Lung microvascular endothelial cell (primary cell): ENCODE measurements around the gene CAMSAP2. TPM values are rescaled to one million over a fixed set of nuclear protein-coding genes. Genes with fewer than 3 reads are reported as not detected.
A peak's percentile ranks its signal among the peaks of the same experiment; 100 is the strongest.

ENCODE experiments used
- DNase-seq, 2 donors: peaks; one replicate each; pipeline versions ENCODE4 v3.0.0 to v3.0.0-alpha.2; 2010; ENCODE audit warnings: low read depth in 2 of 2
- total RNA-seq: library from RNA; depleted of rRNA; stranded (reverse); fragments of >200 nt; gene quantifications from 2 replicates; pipeline ENCODE4 v1.2.1, GENCODE V29; 2014

CAMSAP2 gene
- total RNA-seq, 1 donor from 2014 or later = 26.0 TPM

DNA sequence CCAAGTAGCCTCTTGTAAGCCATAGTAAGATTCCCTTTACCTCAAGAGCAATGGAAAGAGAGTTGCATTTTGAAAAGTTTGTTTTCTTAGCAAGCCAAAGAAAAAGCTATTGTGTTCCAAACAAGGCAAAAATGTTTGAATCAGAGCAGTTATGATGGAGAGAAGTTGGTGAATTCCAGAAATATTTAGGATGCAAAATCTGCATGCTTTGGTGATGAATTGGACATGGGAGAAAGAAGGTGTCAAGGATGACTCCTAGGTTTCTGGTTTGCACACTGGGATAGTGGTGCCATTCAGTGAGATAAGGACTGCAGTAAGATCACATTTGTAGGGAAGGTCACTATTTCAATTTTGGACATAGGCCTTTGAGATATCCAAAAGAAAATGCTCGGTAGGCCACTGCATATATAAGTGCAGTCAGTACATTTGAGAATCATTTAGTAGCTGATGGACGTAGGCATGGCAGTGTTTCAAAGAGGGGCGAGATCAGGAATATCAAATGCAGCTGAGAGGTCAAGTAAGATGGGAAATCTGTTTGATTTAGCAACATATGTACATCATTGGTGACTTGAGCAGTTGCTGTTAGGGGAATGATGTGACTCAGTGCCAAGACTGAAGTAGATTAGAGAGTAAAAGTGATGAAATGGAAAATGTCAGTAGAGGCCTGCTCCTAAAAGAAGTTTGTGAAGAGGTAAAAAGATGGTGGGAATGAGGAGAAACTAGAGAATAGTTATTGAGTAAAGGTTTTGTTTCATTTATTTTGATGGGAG lies 100.2 kb downstream of the CAMSAP2 start:
- no peak for DNase-seq

- no peak for DNase-seq
Measured at GRCh38 chr1:200845360-200845759, 106.7 kb downstream of the CAMSAP2 start.

GRCh38 chr1:200846398-200846797 lies 107.7 kb downstream of the CAMSAP2 start:
- DNase-seq = no peak

- DNase-seq = no peak
Measured at GRCh38 chr1:200849430-200849829, 110.7 kb downstream of the CAMSAP2 start.

GRCh38 chr1:200850554-200850953 lies 111.9 kb downstream of the CAMSAP2 start:
- DNase-seq = no peak

DNA sequence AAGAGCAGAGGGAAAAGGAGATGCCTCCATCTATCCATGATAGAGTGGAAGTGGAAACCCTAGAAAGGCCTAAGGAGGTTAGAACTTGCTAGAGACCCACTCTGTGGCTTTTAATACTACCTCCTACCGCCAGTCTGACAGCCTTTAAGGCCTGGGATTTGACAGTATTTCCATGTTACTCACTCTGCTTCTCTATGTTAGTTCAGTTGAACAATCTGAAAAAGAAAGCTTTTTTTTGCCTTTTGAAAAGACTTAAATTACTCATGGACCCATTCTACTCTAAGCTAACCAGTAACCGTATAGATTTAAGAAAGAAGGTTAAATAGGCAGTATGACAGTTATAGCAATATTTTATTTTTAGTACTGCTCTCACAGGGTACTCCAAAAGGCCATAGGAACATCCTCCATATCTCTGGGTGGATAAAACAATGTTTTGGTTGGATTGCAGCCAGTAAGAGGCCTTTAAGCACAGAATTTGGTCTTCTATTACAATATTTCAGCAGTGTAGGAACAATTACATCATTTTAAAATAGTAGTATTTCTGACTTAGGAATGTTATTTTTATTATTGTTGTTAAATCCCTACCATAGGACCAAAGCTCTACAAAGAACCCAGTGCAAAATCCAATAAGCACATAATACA lies 118.1 kb downstream of the CAMSAP2 start:
- peak in 1 of 2 donors; percentile 77 for DNase-seq

DNA sequence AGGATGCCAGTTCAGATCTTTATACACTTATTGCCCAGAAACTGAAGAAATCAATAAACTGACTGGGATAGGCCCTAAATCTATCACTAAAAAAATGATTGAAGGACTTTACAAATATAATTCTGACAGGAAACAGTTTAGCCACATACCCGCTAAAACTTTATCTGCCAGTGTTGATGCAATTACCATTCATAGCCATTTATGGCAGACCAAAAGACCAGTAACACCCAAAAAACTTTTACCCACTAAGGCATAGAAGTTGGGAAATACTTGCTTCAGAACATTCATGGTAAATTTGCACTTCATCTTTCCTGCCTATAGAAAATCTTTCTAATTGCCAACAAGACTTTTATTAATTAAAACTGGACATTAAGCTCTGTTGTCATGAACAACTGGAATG lies 119.1 kb downstream of the CAMSAP2 start:
- no peak for DNase-seq

DNA sequence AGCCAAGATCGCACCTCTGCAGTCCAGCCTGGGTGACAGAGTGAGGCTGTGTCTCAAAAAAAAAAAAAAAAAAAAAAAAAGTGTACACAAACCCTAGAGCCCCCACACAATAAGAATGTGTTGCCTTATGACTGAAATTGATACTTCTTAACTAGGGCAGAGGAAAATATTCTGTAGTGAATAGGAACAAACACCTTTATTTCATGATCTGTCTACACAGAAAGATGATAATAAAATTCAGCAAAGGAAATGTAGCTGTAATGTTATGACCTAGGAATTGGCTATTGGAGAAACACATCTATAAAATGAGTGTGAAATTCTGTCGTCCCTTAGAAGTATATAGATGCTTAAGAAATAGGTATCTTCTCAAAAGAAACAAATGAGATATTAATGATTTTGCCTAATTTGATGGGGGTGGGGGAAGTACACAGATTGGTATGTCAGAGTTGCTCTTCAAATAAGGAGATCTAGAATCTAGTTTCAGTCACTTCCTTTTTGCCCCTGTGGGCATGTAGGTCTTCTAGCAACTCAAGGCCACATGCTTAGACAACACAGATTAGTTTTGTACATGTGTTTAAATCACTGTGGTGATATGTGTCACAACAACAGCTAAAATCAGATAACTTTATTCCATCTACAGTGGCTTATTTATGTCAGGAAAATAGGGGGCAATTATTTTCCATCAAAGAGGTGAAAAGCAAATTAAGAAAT lies 123.4 kb downstream of the CAMSAP2 start:
- no peak for DNase-seq

- DNase-seq = no peak
Measured at GRCh38 chr1:200862713-200863415, 124.2 kb downstream of the CAMSAP2 start.

DNA sequence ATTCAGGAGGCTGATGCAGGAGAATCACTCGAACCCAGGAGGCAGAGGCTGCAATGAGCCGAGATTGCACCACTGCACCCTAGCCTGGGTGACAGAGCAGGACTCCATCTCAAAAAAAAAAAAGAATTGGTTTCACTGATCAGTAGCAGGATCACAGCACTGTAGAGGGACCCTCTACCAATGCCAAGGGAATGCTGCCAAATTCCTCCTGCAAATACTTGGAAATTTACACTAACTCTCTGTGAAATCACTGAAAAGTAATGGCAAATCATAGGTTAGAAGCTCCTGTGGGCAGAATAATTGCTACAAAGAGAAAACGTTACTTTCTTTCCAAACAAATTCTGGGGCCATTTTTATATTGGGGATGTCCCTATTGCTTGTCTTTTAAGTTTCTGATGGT lies 127.4 kb downstream of the CAMSAP2 start:
- peak in 1 of 2 donors; percentile 21 for DNase-seq

GRCh38 chr1:200866521-200866920 lies 127.8 kb downstream of the CAMSAP2 start:
- DNase-seq = no peak

DNA sequence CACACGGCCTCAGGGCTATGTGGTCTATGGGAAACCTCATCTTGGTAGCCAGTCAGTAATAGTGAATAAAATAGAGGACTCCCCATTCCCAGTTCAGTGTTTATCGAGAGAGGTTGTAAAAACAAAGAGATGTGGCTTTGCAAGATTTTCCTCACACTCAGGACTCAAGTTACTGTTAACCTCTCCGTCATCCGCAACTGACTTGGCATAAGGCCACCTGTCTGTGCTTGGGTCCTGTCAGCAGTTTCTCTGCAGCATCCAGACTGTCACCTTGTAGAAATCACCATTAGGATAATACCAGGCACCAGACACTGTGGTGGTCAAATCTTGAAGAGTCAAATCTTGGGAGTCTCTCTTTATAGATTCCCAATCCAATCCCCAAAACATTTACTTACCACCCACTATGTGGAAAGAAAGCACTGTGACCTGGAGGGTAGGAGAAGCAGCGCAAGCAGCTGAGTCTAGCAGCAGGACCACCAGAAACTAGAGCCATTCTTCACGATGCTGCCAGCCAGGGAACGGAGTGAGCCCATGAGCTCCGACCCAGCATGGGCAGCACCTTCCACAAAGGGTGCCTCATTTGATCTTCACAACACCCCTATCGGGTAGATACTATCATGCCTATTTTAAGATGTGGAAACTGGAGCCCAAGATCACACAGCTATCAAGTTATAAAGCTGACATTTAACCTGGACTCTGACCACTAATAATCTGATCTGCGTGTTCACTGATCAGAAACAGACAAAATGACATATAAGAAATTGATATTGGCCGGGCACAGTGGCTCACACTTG lies 128.5 kb downstream of the CAMSAP2 start:
- DNase-seq = no peak

DNA sequence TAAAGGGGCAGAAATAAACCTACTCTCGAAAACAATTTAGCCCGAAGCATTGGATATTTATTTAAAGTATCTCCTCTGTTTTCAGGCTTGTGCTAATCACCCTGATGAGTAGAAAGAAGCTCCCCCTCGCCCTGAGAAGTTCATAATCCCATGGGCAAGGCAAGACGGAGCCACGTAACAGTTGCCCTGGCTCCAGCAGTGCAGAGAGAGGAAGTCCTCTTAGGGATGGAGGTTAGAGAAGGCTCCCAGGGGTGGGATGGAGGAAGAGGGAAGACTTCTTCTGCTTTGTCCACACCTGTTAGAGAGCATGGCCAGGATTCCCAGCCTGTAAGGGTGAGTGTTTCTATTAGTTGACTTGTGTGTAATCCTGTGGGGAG lies 130.7 kb downstream of the CAMSAP2 start:
- DNase-seq = no peak

DNA sequence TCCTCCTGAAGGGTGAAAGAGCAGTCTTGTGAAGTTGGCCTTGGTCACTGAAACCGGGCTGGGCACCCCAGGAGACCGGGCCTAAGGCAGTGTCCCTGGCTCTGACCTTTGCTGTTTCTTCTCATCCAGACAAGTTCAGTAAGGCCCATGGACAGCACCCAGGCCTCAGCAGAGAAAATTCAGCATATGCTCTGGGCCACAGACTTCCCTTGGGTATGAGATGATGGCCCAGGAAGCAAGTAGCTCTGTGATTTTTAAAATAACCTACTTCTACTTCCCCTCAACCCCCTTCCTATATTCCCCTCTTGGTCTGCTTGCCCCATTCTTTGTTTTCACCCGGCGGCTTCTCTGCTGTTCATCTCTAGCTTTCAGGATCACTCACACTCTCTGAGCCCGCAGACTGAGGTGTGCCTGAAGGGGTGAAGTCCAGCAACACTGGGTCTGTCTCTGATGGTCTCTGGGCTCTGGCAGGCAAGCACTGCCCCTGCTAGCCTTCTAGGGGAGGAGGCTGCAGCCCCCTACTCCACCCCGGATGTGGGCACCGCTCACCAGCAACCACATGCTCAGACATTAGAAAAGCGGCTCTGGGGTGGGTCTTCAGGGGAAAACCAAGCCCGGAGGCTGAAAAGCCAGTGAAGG lies 131.2 kb downstream of the CAMSAP2 start:
- DNase-seq = no peak

GRCh38 chr1:200872446-200873115 lies 133.9 kb downstream of the CAMSAP2 start, which contains the start of gene GPR25:
Gene GPR25, plus strand, starts transcription at chr1:200872981. Its CDS starts 57 bp downstream, at chr1:200873038.
- DNase-seq = no peak

DNA sequence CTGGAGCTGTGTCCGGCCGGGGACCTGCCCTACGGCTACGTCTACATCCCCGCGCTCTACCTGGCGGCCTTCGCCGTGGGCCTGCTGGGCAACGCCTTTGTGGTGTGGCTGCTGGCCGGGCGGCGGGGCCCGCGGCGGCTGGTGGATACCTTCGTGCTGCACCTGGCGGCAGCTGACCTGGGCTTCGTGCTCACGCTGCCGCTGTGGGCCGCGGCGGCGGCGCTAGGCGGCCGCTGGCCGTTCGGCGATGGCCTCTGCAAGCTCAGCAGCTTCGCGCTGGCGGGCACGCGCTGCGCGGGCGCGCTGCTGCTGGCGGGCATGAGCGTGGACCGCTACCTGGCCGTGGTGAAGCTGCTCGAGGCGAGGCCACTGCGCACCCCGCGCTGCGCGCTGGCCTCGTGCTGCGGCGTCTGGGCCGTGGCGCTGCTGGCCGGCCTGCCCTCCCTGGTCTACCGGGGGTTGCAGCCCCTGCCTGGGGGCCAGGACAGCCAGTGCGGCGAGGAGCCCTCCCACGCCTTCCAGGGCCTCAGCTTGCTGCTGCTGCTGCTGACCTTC lies 134.5 kb downstream of the CAMSAP2 start:
- peak in 1 of 2 donors; percentile 33 for DNase-seq

DNA sequence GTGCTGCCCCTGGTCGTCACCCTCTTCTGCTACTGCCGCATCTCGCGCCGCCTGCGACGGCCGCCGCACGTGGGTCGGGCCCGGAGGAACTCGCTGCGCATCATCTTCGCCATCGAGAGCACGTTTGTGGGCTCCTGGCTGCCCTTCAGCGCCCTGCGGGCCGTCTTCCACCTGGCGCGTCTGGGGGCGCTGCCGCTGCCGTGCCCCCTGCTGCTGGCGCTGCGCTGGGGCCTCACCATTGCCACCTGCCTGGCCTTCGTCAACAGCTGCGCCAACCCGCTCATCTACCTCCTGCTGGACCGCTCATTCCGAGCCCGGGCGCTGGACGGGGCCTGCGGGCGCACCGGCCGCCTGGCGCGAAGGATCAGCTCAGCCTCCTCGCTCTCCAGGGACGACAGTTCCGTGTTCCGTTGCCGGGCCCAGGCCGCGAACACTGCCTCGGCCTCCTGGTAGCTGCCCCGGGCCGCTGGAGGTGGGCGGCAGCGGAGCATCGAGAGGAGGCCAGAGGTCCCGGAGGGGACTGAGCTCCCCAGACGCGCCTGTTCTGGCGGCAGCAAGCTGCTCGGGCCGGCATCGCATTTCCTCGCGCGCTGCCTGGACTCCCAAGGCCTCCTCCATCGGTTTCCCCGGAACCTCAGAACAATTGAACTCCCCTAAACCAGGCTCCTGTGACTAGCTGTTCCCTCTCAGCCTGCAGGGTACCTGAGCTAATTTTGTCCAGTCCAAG lies 135.1 kb downstream of the CAMSAP2 start:
- DNase-seq = no peak

DNA sequence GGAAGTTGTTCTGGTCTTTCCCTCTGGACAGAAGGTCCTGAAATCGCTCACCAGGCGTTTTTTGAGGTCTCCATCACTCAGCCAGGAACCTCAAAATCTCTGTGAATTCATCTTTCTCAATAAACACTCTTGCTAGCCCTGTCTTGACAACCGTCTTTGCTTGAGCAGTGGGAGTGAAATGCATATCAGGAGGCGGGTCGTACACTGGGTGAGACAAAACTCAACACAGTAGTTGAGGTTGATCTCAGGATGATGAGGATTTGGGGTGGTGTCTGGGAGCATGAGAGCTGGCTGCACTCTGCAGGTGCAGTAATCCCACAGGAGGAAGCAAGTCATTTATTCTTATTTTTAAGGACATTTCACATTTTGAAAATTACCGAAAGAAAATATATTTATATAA lies 136.0 kb downstream of the CAMSAP2 start:
- DNase-seq = no peak

- DNase-seq = no peak
Measured at GRCh38 chr1:200875416-200875815, 136.7 kb downstream of the CAMSAP2 start.
